BLaER1 (cell line): ENCODE results near the gene ARGLU1.
A peak's percentile ranks its signal among the peaks of the same experiment; 100 is the strongest.

Source experiments
- H3K27ac ChIP-seq: shearing (Covaris generic); formaldehyde crosslinking; 2 replicates; pipeline ENCODE4 v1.8.1; 2022
- H3K27me3 ChIP-seq: shearing (Covaris generic); formaldehyde crosslinking; 2 replicates; pipeline ENCODE4 v1.8.1; 2022
- H3K36me3 ChIP-seq: shearing (Covaris generic); formaldehyde crosslinking; 2 replicates; pipeline ENCODE4 v1.8.1; 2022
- H3K4me1 ChIP-seq: shearing (Covaris generic); formaldehyde crosslinking; 2 replicates; pipeline ENCODE4 v1.8.1; 2022
- H3K4me2 ChIP-seq: shearing (Covaris generic); formaldehyde crosslinking; 2 replicates; pipeline ENCODE4 v1.8.1; 2022
- H3K4me3 ChIP-seq: shearing (Covaris generic); formaldehyde crosslinking; 2 replicates; pipeline ENCODE4 v1.8.1; 2022
- H3K9ac ChIP-seq: shearing (Covaris generic); formaldehyde crosslinking; 2 replicates; pipeline ENCODE4 v1.8.1; 2022
- H3K9me3 ChIP-seq: shearing (Covaris generic); formaldehyde crosslinking; 2 replicates; pipeline ENCODE4 v1.8.1; 2022
- H4K20me1 ChIP-seq: shearing (Covaris generic); formaldehyde crosslinking; 2 replicates; pipeline ENCODE4 v1.8.1; 2022
- Cebpa-rat ChIP-seq: shearing (Covaris generic); IDR thresholded peaks from 2 replicates; pipeline ENCODE4 v1.8.1; 2022

ARGLU1 gene

GRCh38 chr13:106566641-106567473 lies 1.1 kb downstream of the ARGLU1 start:
- H3K4me1 ChIP-seq, result peaks cover 61% of the 10 kb centered on the region
- TF ChIP-seq Cebpa-rat, result no peak
- peak overlapping the region; percentile 82 for H3K4me2 ChIP-seq
- peak overlapping the region; percentile 99 for H3K9ac ChIP-seq
- H3K27me3 ChIP-seq, result no peaks in the 10 kb centered on the region
- peak overlapping the region; percentile 99 for H3K27ac ChIP-seq
- peaks cover 57% of the 10 kb centered on the region for H4K20me1 ChIP-seq
- peaks cover 10% of the 10 kb centered on the region; the same call in 1 of the 2 replicates for H3K36me3 ChIP-seq
- H3K4me3 ChIP-seq, result peak overlapping the region; percentile 97
- H3K9me3 ChIP-seq, result peaks cover 6% of the 10 kb centered on the region; the same call in 1 of the 2 replicates

- H3K4me3 ChIP-seq, result peak overlapping the region; percentile 97
- TF ChIP-seq Cebpa-rat, result no peak
- H3K4me2 ChIP-seq, result peak overlapping the region; percentile 82
- 0 out of 2 replicates have a peak overlapping the region, but pooled peaks have one; percentile 99 for H3K27ac ChIP-seq
- H3K27me3 ChIP-seq, result no peaks in the 10 kb centered on the region
- H3K9me3 ChIP-seq, result peaks cover 1% of the 10 kb centered on the region; the same call in 1 of the 2 replicates
- peaks cover 14% of the 10 kb centered on the region; the same call in 1 of the 2 replicates for H3K36me3 ChIP-seq
- peaks cover 73% of the 10 kb centered on the region for H4K20me1 ChIP-seq
- H3K9ac ChIP-seq, result peak overlapping the region; percentile 99
- peaks cover 69% of the 10 kb centered on the region for H3K4me1 ChIP-seq
Measured at GRCh38 chr13:106565127-106565775, 2.7 kb downstream of the ARGLU1 start.

GRCh38 chr13:106562301-106562700 lies 5.6 kb downstream of the ARGLU1 start:
- H3K36me3 ChIP-seq, result peaks cover 36% of the 10 kb centered on the region
- no peaks in the 10 kb centered on the region for H3K9me3 ChIP-seq
- no peak overlapping the region for H3K9ac ChIP-seq
- peaks cover 99% of the 10 kb centered on the region for H4K20me1 ChIP-seq
- no peak overlapping the region for H3K4me3 ChIP-seq
- peak overlapping the region; percentile 51 for H3K4me2 ChIP-seq
- H3K27me3 ChIP-seq, result no peaks in the 10 kb centered on the region
- H3K4me1 ChIP-seq, result peaks cover 50% of the 10 kb centered on the region
- H3K27ac ChIP-seq, result no peak overlapping the region
- no peak for TF ChIP-seq Cebpa-rat

- Histone ChIP-seq H3K4me2 (peak overlapping the region; percentile 51), H4K20me1 (peaks cover 100% of the 10 kb centered on the region), H3K9ac (no peak overlapping the region), H3K36me3 (peaks cover 42% of the 10 kb centered on the region), H3K4me1 (peaks cover 50% of the 10 kb centered on the region), H3K4me3 (no peak overlapping the region), H3K27ac (no peak overlapping the region), H3K27me3 (no peaks in the 10 kb centered on the region), H3K9me3 (no peaks in the 10 kb centered on the region)
- no peak for TF ChIP-seq Cebpa-rat
Measured at GRCh38 chr13:106561551-106562170, 6.3 kb downstream of the ARGLU1 start.

GRCh38 chr13:106560821-106561220 lies 7.1 kb downstream of the ARGLU1 start:
- no peaks in the 10 kb centered on the region for H3K27me3 ChIP-seq
- H3K9me3 ChIP-seq, result no peaks in the 10 kb centered on the region
- no peak overlapping the region for H3K4me3 ChIP-seq
- H3K4me1 ChIP-seq, result peaks cover 48% of the 10 kb centered on the region
- H3K36me3 ChIP-seq, result peaks cover 51% of the 10 kb centered on the region
- no peak overlapping the region for H3K27ac ChIP-seq
- peaks cover 100% of the 10 kb centered on the region for H4K20me1 ChIP-seq
- no peak overlapping the region for H3K4me2 ChIP-seq
- H3K9ac ChIP-seq, result no peak overlapping the region
- no peak for TF ChIP-seq Cebpa-rat

GRCh38 chr13:106558527-106558926 lies 9.4 kb downstream of the ARGLU1 start:
- TF ChIP-seq Cebpa-rat, result no peak
- H3K27me3 ChIP-seq, result no peaks in the 10 kb centered on the region
- H3K9me3 ChIP-seq, result no peaks in the 10 kb centered on the region
- peaks cover 25% of the 10 kb centered on the region for H3K4me1 ChIP-seq
- H3K4me3 ChIP-seq, result no peak overlapping the region
- H4K20me1 ChIP-seq, result peaks cover 100% of the 10 kb centered on the region
- peaks cover 69% of the 10 kb centered on the region for H3K36me3 ChIP-seq
- no peak overlapping the region for H3K4me2 ChIP-seq
- no peak overlapping the region for H3K27ac ChIP-seq
- H3K9ac ChIP-seq, result no peak overlapping the region

GRCh38 chr13:106555631-106556328 lies 12.2 kb downstream of the ARGLU1 start:
- H4K20me1 ChIP-seq, result peaks cover 100% of the 10 kb centered on the region
- H3K36me3 ChIP-seq, result peaks cover 84% of the 10 kb centered on the region

GRCh38 chr13:106551751-106552150 lies 16.2 kb downstream of the ARGLU1 start:
- Histone ChIP-seq H4K20me1 (peaks cover 100% of the 10 kb centered on the region), H3K27me3 (no peaks in the 10 kb centered on the region), H3K4me1 (no peaks in the 10 kb centered on the region), H3K27ac (no peak overlapping the region), H3K9ac (no peak overlapping the region), H3K9me3 (no peaks in the 10 kb centered on the region), H3K4me2 (no peak overlapping the region), H3K36me3 (peaks cover 92% of the 10 kb centered on the region), H3K4me3 (no peak overlapping the region)
- no peak for TF ChIP-seq Cebpa-rat

More at GRCh38 chr13:106555631-106556328, 12.2 kb downstream of the ARGLU1 start:
- no peak overlapping the region for H3K9ac ChIP-seq
- no peak for TF ChIP-seq Cebpa-rat
- no peak overlapping the region for H3K27ac ChIP-seq
- no peaks in the 10 kb centered on the region for H3K4me1 ChIP-seq
- no peaks in the 10 kb centered on the region for H3K9me3 ChIP-seq
- no peaks in the 10 kb centered on the region for H3K27me3 ChIP-seq
- H3K4me2 ChIP-seq, result no peak overlapping the region
- H3K4me3 ChIP-seq, result no peak overlapping the region

GRCh38 chr13:106551350-106551749 lies 16.6 kb downstream of the ARGLU1 start:
- Histone ChIP-seq H3K36me3 (peaks cover 92% of the 10 kb centered on the region), H3K27ac (no peak overlapping the region), H3K27me3 (no peaks in the 10 kb centered on the region), H3K4me2 (no peak overlapping the region), H3K4me3 (no peak overlapping the region), H3K9ac (no peak overlapping the region), H3K9me3 (no peaks in the 10 kb centered on the region), H3K4me1 (no peaks in the 10 kb centered on the region), H4K20me1 (peaks cover 100% of the 10 kb centered on the region)
- no peak for TF ChIP-seq Cebpa-rat
